ENCODE results near the gene CFAP52. TPM values are rescaled to one million over a fixed set of nuclear protein-coding genes. Genes with fewer than 3 reads are reported as not detected.

CFAP52 gene
- total and polyA plus RNA-seq, 2 experiments from 2014 or later = not detected

GRCh38 chr17:9549215-9549614, 27.2 kb upstream of the CFAP52 start:
- H3K9me3 Mint-ChIP-seq = no peaks in the 10 kb centered on the region
- no peak for DNase-seq (ENCODE audit: low spot score)
- no peak overlapping the region for H2AFZ ChIP-seq
- no peaks in the 10 kb centered on the region for H3F3A ChIP-seq (replicated peaks; ENCODE audit: low read depth)
- peaks cover 2% of the 10 kb centered on the region for H3K27me3 Mint-ChIP-seq (ENCODE audit: insufficient read depth, low read depth, poor library complexity)
- H3K27me3 ChIP-seq (ENCODE audit: insufficient read depth) = no peaks in the 10 kb centered on the region
- no peaks in the 10 kb centered on the region for H3K9me2 ChIP-seq (ENCODE audit: insufficient read depth)
- H3K4me3 Mint-ChIP-seq = no peak overlapping the region
- no peaks in the 10 kb centered on the region for H3K36me3 Mint-ChIP-seq (ENCODE audit: low read depth)
- no peak overlapping the region for H3K4me3 ChIP-seq
- no peak overlapping the region for H3K4me2 ChIP-seq
- H3K27ac ChIP-seq (ENCODE audit: low read depth) = no peak overlapping the region
- no peaks in the 10 kb centered on the region for H3K79me2 ChIP-seq (replicated peaks; ENCODE audit: insufficient read depth)
- no peaks in the 10 kb centered on the region for H3K4me1 Mint-ChIP-seq
- H3K36me3 ChIP-seq (ENCODE audit: insufficient read depth) = no peaks in the 10 kb centered on the region
- ATAC-seq = no peak
- H3K27ac Mint-ChIP-seq = no peak overlapping the region
- no peak for TF ChIP-seq ZNF462 (CRISPR knock-in tag; IDR thresholded peaks at IDR 0.05)
- no peak for TF ChIP-seq EZH2 (IDR thresholded peaks at IDR 0.05; ENCODE audit: low read depth, unreplicated experiment)
- no peaks in the 10 kb centered on the region for H4K20me1 ChIP-seq (replicated peaks; ENCODE audit: insufficient read depth)
- no peaks in the 10 kb centered on the region for H3K4me1 ChIP-seq (ENCODE audit: insufficient read depth)

GRCh38 chr17:9553181-9553580, 23.3 kb upstream of the CFAP52 start:
- Histone ChIP-seq H2AFZ (no peak overlapping the region), H4K20me1 (replicated peaks; ENCODE audit: insufficient read depth) (no peaks in the 10 kb centered on the region), H3K4me2 (no peak overlapping the region), H3K9me2 (ENCODE audit: insufficient read depth) (no peaks in the 10 kb centered on the region), H3K27me3 (ENCODE audit: insufficient read depth) (no peaks in the 10 kb centered on the region), H3F3A (replicated peaks; ENCODE audit: low read depth) (no peaks in the 10 kb centered on the region), H3K79me2 (replicated peaks; ENCODE audit: insufficient read depth) (no peaks in the 10 kb centered on the region), H3K36me3 (ENCODE audit: insufficient read depth) (no peaks in the 10 kb centered on the region), H3K4me1 (ENCODE audit: insufficient read depth) (no peaks in the 10 kb centered on the region), H3K4me3 (no peak overlapping the region), H3K27ac (ENCODE audit: low read depth) (no peak overlapping the region)
- H3K27ac Mint-ChIP-seq = no peak overlapping the region
- ATAC-seq (no peak), DNase-seq (ENCODE audit: low spot score) (no peak)
- no peaks in the 10 kb centered on the region for H3K36me3 Mint-ChIP-seq (ENCODE audit: low read depth)
- H3K27me3 Mint-ChIP-seq (ENCODE audit: insufficient read depth, low read depth, poor library complexity) = no peaks in the 10 kb centered on the region
- no peaks in the 10 kb centered on the region for H3K9me3 Mint-ChIP-seq
- no peak overlapping the region for H3K4me3 Mint-ChIP-seq
- H3K4me1 Mint-ChIP-seq = no peaks in the 10 kb centered on the region
- TF ChIP-seq CTCF (conservative IDR thresholded peaks at IDR 0.05; ENCODE audit: low read depth in 2 of 2) (no peak), EZH2phosphoT487 (IDR thresholded peaks at IDR 0.05; ENCODE audit: unreplicated experiment) (no peak), ZNF114 (CRISPR knock-in tag; IDR thresholded peaks at IDR 0.05) (no peak), JUNB (IDR thresholded peaks at IDR 0.05; ENCODE audit: unreplicated experiment) (no peak), REST (IDR thresholded peaks at IDR 0.05; ENCODE audit: unreplicated experiment) (no peak)
